Mammary epithelial cell (primary cell): ENCODE data around the gene PLA2G5.

Source experiments
- EZH2 ChIP-seq: IDR thresholded peaks from 2 replicates; pipeline ENCODE4 v1.6.1; 2012; ENCODE audit warnings: low read length, inconsistent platforms, borderline replicate concordance
- TF ChIP-seq, protein P1 (sequence below), 2 donors: IDR thresholded peaks in 1 of 2; conservative IDR thresholded peaks in 1 of 2; 2 replicates each; pipeline ENCODE4 v1.5.1; 2011 to 2012; ENCODE audit warnings: inconsistent platforms in 2 of 2, low read length in 2 of 2, mild to moderate bottlenecking in 2 of 2, control low read depth in 1 of 2, low read depth in 1 of 2; ENCODE audit not compliant: insufficient read depth in 1 of 2; ENCODE audit errors: extremely low read depth in 1 of 2

DNA sequence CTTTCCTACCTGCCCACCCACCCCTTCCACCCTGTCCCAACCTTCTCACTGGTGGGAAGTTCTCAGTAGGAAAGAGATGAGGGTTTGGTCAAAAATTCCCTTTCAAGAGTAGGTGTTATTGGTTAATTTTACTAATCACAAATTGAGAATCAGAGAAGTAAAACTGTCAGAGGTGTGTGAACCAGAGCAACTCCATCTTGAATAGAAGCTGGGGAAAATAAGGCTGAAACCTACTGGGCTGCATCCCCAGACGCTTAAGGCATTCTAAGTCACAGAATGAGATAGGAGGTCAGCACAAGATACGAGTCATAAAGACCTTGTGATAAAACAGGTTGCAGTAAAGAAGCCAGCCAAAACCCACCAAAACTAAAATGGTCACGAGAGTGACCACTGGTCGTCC is 37.8 kb downstream of the PLA2G5 start:
- TF ChIP-seq, protein P1, sequence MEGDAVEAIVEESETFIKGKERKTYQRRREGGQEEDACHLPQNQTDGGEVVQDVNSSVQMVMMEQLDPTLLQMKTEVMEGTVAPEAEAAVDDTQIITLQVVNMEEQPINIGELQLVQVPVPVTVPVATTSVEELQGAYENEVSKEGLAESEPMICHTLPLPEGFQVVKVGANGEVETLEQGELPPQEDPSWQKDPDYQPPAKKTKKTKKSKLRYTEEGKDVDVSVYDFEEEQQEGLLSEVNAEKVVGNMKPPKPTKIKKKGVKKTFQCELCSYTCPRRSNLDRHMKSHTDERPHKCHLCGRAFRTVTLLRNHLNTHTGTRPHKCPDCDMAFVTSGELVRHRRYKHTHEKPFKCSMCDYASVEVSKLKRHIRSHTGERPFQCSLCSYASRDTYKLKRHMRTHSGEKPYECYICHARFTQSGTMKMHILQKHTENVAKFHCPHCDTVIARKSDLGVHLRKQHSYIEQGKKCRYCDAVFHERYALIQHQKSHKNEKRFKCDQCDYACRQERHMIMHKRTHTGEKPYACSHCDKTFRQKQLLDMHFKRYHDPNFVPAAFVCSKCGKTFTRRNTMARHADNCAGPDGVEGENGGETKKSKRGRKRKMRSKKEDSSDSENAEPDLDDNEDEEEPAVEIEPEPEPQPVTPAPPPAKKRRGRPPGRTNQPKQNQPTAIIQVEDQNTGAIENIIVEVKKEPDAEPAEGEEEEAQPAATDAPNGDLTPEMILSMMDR (conservative IDR thresholded peaks at IDR 0.05 in 1 of 2, IDR thresholded peaks at IDR 0.05 in 1 of 2; ENCODE audit: extremely low read depth in 1 of 2, insufficient read depth in 1 of 2, low read depth in 1 of 2, low read length in 2 of 2) = no peak
- TF ChIP-seq EZH2 = no peak
